ENCODE data around the gene PIEZO2.

Gene PIEZO2

DNA sequence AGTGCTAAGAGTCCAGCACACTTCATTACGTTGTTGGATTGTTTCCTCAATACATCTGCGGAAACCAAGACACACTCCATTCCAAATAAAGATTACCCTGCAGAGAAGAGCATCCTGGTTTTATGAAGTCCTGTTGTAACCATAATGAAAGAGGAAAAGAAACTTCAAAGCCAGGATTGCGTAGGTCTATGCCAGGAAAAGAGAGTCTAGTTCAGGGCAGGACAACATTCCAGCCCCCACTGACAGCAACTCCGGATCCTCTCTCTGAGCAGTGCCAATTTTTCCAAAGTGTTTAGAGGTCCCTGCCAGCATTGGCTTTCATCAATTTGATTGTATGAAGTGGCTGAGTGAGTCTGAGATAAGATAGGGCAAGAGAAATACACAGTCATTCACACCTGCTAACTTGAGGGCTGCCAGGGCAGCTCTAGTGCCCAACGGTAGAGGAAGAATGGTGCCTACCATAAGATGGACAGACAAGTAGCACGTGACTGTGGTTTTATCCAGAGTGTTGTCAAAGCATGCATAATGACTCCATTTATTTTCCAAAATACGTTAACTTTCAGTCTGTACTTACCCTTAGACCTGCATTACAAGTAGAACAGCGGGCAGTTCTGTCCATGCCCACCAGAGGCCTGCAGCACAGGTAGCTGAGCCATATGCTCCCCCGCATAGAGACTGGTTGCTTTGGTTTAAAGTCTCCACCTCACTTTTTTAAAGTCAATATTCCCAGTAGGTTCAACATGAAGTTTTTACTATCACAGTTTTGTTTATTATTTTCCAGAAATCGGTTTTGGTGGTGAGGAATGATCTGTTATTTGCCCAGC is 23.7 kb downstream of the PIEZO2 start:
- no peak overlapping the region for H3K27ac ChIP-seq
- TF ChIP-seq, protein P1, sequence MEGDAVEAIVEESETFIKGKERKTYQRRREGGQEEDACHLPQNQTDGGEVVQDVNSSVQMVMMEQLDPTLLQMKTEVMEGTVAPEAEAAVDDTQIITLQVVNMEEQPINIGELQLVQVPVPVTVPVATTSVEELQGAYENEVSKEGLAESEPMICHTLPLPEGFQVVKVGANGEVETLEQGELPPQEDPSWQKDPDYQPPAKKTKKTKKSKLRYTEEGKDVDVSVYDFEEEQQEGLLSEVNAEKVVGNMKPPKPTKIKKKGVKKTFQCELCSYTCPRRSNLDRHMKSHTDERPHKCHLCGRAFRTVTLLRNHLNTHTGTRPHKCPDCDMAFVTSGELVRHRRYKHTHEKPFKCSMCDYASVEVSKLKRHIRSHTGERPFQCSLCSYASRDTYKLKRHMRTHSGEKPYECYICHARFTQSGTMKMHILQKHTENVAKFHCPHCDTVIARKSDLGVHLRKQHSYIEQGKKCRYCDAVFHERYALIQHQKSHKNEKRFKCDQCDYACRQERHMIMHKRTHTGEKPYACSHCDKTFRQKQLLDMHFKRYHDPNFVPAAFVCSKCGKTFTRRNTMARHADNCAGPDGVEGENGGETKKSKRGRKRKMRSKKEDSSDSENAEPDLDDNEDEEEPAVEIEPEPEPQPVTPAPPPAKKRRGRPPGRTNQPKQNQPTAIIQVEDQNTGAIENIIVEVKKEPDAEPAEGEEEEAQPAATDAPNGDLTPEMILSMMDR (conservative IDR thresholded peaks at IDR 0.05; ENCODE audit: low read depth), result no peak
- ChIA-PET CTCF (no interaction called here), POLR2A (ENCODE audit: low non-redundant PET) (no interaction called here)
- DNase-seq (ENCODE audit: low spot score), result no peak

DNA sequence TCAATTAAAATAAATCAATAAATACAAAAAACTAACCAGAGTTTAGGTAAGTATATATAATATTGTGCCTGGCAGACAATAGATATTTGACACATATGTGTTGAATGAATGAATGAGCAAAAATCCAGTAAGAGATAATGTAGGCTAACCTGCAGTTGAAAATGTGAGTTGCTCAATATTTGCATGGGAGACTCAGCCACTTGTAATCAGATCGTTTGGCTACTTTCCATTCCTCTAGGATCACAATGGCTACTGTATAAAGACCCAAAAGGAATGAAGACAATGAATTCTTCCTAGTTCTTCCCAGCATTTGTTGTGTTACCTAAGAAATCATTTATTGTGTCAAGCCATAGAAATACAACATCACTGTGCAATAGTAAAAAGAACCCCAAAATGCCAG is 25.3 kb downstream of the PIEZO2 start:
- H3K27ac ChIP-seq, result no peak overlapping the region
- ChIA-PET POLR2A (ENCODE audit: low non-redundant PET) (no interaction called here), CTCF (no interaction called here)
- no peak for DNase-seq (ENCODE audit: low spot score)
- TF ChIP-seq, protein P1 (conservative IDR thresholded peaks at IDR 0.05; ENCODE audit: low read depth), result no peak

DNA sequence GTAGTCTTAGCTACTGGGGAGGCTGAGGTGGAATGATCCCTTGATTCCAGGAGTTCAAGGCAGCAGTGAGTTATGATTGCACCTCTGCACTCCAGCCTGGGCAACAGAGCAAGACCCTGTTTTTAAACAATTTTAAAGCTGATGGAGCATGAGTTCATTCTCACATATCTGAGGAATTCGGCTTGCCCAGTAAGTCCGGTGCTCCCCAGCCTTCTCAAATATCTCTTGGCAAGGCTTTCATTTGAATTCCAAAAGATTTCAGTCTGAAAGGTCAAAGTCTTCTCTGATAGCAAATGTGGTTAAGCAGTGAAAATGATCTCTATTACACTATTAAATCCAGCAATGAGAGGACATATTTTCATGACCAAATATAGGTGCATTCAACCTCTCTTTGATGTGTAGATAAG is 27.9 kb downstream of the PIEZO2 start:
- TF ChIP-seq, protein P1 (conservative IDR thresholded peaks at IDR 0.05; ENCODE audit: low read depth), result no peak
- ChIA-PET CTCF (no interaction called here), POLR2A (ENCODE audit: low non-redundant PET) (no interaction called here)
- DNase-seq (ENCODE audit: low spot score), result no peak
- no peak overlapping the region for H3K27ac ChIP-seq

DNA sequence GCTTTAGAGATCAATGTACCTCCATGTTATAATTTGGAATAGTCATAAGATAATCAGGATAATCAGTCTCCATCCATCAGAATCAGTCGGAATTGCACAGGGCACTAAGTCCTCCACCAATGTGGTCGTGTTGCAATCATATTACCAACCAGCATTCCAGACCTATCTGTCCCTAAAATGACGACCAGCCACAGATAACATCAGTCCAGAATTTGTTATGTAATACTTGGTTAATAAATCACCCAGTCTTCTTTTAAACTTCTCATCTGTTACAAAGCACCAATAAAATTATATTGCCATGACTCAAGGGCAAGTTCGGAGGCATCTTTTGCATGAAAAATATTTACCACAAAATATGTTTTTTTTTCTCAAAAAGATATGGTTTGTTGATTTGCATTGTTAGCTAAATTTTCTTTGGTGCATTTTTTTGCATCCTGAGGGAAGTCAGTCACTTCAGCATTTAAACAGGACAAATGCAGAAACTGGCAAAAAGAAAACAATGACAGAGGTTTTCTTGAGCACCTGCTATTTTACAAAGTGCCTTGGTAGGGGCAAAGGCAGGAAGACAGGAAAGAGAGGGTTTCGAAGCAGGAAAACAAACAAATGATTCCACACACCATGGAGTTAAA is 29.3 kb downstream of the PIEZO2 start:
- POLR2A ChIA-PET (ENCODE audit: low non-redundant PET), result no interaction called here

DNA sequence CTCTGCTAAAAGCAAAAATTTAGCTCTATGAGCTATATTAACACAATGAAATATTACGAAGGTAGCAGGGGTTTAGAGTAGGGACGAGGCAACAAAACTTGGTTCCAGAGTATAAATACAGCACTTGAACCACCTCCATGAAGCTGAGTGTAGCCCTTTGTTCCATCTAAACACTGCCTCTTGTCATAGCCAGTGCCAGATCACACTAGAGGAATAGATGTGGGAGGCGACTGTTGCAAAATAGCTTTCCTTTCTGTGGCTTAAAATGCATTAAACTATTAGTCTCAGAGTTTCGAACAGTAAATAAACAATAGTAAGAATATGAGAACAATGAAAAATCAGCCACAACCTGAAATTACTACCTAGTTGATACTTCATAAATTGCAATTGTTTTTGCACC is 29.8 kb downstream of the PIEZO2 start:
- POLR2A ChIA-PET (ENCODE audit: low non-redundant PET), result no interaction called here
- CTCF ChIA-PET, result no interaction called here
- DNase-seq (ENCODE audit: low spot score), result no peak
- TF ChIP-seq, protein P1 (conservative IDR thresholded peaks at IDR 0.05; ENCODE audit: low read depth), result no peak
- no peak overlapping the region for H3K27ac ChIP-seq

More for the DNA sequence above, 29.3 kb downstream of the PIEZO2 start:
- no peak for DNase-seq (ENCODE audit: low spot score)
- TF ChIP-seq, protein P1 (conservative IDR thresholded peaks at IDR 0.05; ENCODE audit: low read depth), result no peak
- CTCF ChIA-PET, result no interaction called here
- H3K27ac ChIP-seq, result no peak overlapping the region

DNA sequence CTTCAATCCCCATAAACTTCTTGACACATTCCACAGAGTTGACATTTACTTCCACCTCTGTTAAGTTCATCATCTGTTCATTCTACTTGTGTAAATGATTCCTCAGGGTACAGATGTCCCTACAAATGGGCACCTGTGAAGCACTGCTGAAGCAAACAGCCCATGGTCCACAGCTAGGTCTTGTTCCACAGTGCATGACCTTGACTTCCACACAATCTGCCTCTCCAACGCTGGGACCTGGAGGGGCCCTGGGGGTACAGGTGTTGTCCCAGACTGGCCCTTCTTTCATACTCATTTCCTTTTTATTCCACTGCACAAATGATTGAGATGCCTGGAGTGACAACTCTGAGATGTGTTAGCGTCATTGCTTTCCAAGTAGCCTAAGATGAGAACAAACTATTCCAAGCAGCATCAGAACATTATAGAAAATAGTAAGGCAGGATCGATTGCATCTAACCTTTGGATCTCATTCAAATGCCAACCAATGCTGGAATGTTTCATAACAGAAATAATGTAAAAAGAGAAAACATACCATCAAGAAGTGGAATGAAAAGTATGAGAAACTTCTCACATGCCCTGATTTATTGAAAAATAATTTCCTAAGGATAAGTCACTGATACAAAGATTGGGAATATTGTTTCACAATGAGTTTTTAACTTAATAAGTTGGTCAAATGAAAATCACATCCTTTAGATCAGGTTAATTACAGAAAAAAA is 31.2 kb downstream of the PIEZO2 start:
- no peak overlapping the region for H3K27ac ChIP-seq
- TF ChIP-seq, protein P1 (conservative IDR thresholded peaks at IDR 0.05; ENCODE audit: low read depth), result no peak
- CTCF ChIA-PET, result no interaction called here
- no peak for DNase-seq (ENCODE audit: low spot score)
- POLR2A ChIA-PET (ENCODE audit: low non-redundant PET), result no interaction called here
